T-cell (primary cell): ENCODE measurements around the gene TMEM86B. TPM values are rescaled to one million over a fixed set of nuclear protein-coding genes. Genes with fewer than 3 reads are reported as not detected.

Source experiments
- ATAC-seq, 4 experiments: fragments of 200-7000 bp in 3 of 4; fragments of 150-1000 bp in 1 of 4; cut with Tn5 transposase; replicated peaks in 1 of 4; 1 replicate in 3 of 4; 2 replicates in 1 of 4; pipeline ENCODE4 v1.10.0; 2021; ENCODE audit warnings: moderate library complexity in 3 of 4, mild to moderate bottlenecking in 2 of 4, moderate number of reproducible peaks in 1 of 4
- CTCF ChIA-PET, 2 donors: fragments of 300-600 bp; sonication (Branson Sonifier 250); formaldehyde crosslinking; loops; one replicate each; lab custom pipeline; 2022; ENCODE audit warnings: antibody characterized with exemption in 2 of 2; lab: Charles Lee
- POLR2A ChIA-PET, 2 donors: fragments of 300-600 bp; sonication (Branson Sonifier 250); formaldehyde crosslinking; loops; one replicate each; lab custom pipeline; 2022; ENCODE audit warnings: antibody characterized with exemption in 2 of 2; lab: Charles Lee
- DNase-seq, 35 experiments: peaks; one replicate each; pipeline versions ENCODE4 v3.0.0 to v3.0.0-alpha.2; 2013 to 2023
- H3K27ac ChIP-seq: one replicate; pipeline ENCODE4 v1.5.1; 2013; ENCODE audit warnings: low read length
- H3K27me3 ChIP-seq, 2 experiments: replicated peaks in 1 of 2; 1 replicate in 1 of 2; 2 replicates in 1 of 2; pipeline versions ENCODE4 v1.6.1 to v1.7.0; 2013; ENCODE audit warnings: low read length in 1 of 2, mixed read lengths in 1 of 2; ENCODE audit not compliant: control insufficient read depth in 2 of 2, insufficient read depth in 2 of 2; ENCODE audit errors: extremely low read depth in 1 of 2
- H3K36me3 ChIP-seq, 2 donors: 1 replicate in 1 of 2; 2 replicates in 1 of 2; pipeline versions ENCODE4 v1.6.1 to v1.7.0; 2013; ENCODE audit warnings: low read length in 1 of 2; ENCODE audit not compliant: control insufficient read depth in 2 of 2, insufficient read depth in 1 of 2; ENCODE audit errors: extremely low read depth in 1 of 2
- H3K4me1 ChIP-seq, 2 experiments: 1 replicate in 1 of 2; 2 replicates in 1 of 2; pipeline versions ENCODE4 v1.6.1 to v1.7.0; 2013; ENCODE audit warnings: low read length in 2 of 2, mixed read lengths in 1 of 2; ENCODE audit not compliant: insufficient read depth in 2 of 2, control insufficient read depth in 1 of 2; ENCODE audit errors: extremely low read depth in 1 of 2
- H3K4me3 ChIP-seq, 2 donors: 1 replicate in 1 of 2; 2 replicates in 1 of 2; pipeline versions ENCODE4 v1.5.1 to v1.7.0; 2013; ENCODE audit warnings: mild to moderate bottlenecking in 2 of 2, low read length in 1 of 2, moderate library complexity in 1 of 2; ENCODE audit not compliant: control insufficient read depth in 1 of 2; ENCODE audit errors: extremely low read depth in 1 of 2
- H3K9me3 ChIP-seq: 2 replicates; pipeline ENCODE4 v1.7.0; 2013
- H3K27ac Mint-ChIP-seq, 2 donors: one replicate each; pipeline ENCODE4 v1.8.0; 2020 to 2021; ENCODE audit warnings: mild to moderate bottlenecking in 2 of 2, mixed read lengths in 2 of 2
- H3K27me3 Mint-ChIP-seq, 2 donors: one replicate each; pipeline ENCODE4 v1.8.0; 2021 to 2022; ENCODE audit warnings: mixed read lengths in 2 of 2
- H3K36me3 Mint-ChIP-seq: one replicate; pipeline ENCODE4 v1.8.0; 2021; ENCODE audit warnings: mixed read lengths
- H3K4me1 Mint-ChIP-seq, 3 donors: one replicate each; pipeline ENCODE4 v1.8.0; 2020 to 2022; ENCODE audit warnings: mixed read lengths in 3 of 3, mild to moderate bottlenecking in 1 of 3
- H3K4me3 Mint-ChIP-seq, 3 donors: one replicate each; pipeline ENCODE4 v1.8.0; 2020 to 2022; ENCODE audit warnings: mild to moderate bottlenecking in 3 of 3, mixed read lengths in 3 of 3, moderate library complexity in 3 of 3
- H3K9me3 Mint-ChIP-seq, 3 donors: one replicate each; pipeline ENCODE4 v1.8.0; 2020 to 2022; ENCODE audit warnings: mixed read lengths in 3 of 3
- WGBS: methylation state at CpG from one replicate; pipeline ENCODE4 v1.1.5; 2013; ENCODE audit warnings: missing lambda C conversion rate; ENCODE audit not compliant: insufficient coverage; 5-methylcytosine and 5-hydroxymethylcytosine counted together
- total RNA-seq, 35 experiments: library from RNA in 6 of 35; stranded (reverse) in 6 of 35; fragments of 120-200 nt in 1 of 35; gene quantifications; one replicate each; pipeline versions ENCODE4 v1.2.1 to v1.2.4 and lab custom pipeline; 2013 to 2026

TMEM86B gene
- total RNA-seq, 5 donors from 2014 or later (not counting 1 experiment from before 2014, with no cell fraction given): 10.6 to 22.4 (median 18.2) TPM

DNA sequence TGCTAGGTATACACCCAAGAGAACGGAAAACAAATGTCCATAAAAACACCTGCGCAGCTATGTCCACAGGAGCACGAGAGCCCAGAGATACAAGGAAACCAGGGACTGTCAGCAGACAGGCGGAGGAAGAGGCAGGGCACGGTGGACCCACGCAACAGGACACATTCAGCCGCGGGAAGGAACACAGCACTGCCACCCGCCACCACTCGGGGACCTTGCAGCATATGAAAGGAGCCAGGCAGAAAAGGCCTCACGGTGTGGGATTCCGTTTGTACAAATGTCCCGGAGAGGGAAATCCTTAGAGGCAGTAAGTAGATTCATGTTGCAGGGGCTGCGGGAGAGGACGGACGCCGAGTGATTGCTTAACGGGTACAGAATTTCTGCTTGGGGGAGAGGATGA lies 43.6 kb upstream of the TMEM86B start:
- Histone ChIP-seq H3K36me3 (peaks cover 22 to 39% of the 10 kb centered on the region in 2 donors), H3K4me3 (no peak overlapping the region), H3K27ac (no peak overlapping the region), H3K4me1 (peaks cover 0 to 22% of the 10 kb centered on the region in 2 experiments), H3K27me3 (no peaks in the 10 kb centered on the region), H3K9me3 (no peaks in the 10 kb centered on the region)
- WGBS: 98% methylated on average over 17 of the region's 18 CpGs
- DNase-seq (no peak), ATAC-seq (no peak)
- POLR2A ChIA-PET: no interaction called here
- CTCF ChIA-PET: no interaction called here
- no peaks in the 10 kb centered on the region for H3K9me3 Mint-ChIP-seq
- H3K4me1 Mint-ChIP-seq: peaks cover 0 to 12% (median 8%) of the 10 kb centered on the region in 3 donors
- H3K27me3 Mint-ChIP-seq: no peaks in the 10 kb centered on the region
- H3K36me3 Mint-ChIP-seq: peaks cover 48% of the 10 kb centered on the region
- H3K27ac Mint-ChIP-seq: no peak overlapping the region
- H3K4me3 Mint-ChIP-seq: no peak overlapping the region

DNA sequence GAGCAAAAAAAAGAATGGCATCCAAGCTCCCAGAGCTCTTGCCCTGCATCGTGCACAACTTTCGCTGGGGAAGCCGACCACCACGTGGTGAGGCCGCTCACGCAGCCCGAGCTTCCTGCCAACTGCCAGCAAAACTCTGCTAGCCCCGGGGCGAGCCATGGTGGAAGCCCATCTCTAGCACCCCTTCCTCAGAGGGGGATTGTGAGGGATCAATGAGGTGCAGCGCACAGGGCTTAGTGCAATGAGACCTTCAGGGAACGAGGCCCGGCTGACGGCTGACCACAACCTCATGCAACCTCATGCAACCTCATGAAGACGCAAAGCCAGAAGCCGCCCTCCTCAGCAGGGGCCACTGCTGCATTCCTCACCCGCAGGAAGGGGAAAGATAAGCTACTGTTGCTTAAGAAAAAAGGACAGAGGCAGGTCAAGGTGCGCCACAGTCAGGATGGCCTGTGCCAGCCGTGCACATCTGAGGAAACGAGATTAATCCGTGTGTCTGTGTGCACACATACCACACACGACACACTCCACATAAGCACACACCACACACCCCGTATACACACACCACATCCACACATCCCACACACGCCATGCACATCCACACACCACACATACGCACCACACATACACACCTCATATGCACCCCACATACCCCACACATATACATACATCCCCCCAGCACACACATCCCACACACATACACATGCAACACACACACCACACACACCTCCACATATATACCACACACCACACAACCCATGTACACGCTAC lies 41.8 kb upstream of the TMEM86B start:
- no peak overlapping the region for H3K27ac ChIP-seq
- 92% methylated on average over 18 of the region's 25 CpGs for WGBS
- POLR2A ChIA-PET: no interaction called here
- H3K9me3 ChIP-seq: no peaks in the 10 kb centered on the region
- H3K36me3 ChIP-seq: peaks cover 15 to 30% of the 10 kb centered on the region in 2 donors
- H3K4me3 ChIP-seq: no peak overlapping the region
- peaks cover 46% of the 10 kb centered on the region for H3K36me3 Mint-ChIP-seq
- CTCF ChIA-PET: no interaction called here
- H3K27ac Mint-ChIP-seq: no peak overlapping the region
- ATAC-seq: no peak
- no peak overlapping the region for H3K4me3 Mint-ChIP-seq
- no peak for DNase-seq
- no peaks in the 10 kb centered on the region for H3K27me3 Mint-ChIP-seq
- peaks cover 0 to 6% (median 5%) of the 10 kb centered on the region in 3 donors for H3K9me3 Mint-ChIP-seq
- no peaks in the 10 kb centered on the region for H3K27me3 ChIP-seq
- H3K4me1 ChIP-seq: peaks cover 0 to 4% of the 10 kb centered on the region in 2 experiments
- H3K4me1 Mint-ChIP-seq: peaks cover 0 to 4% (median 4%) of the 10 kb centered on the region in 3 donors

DNA sequence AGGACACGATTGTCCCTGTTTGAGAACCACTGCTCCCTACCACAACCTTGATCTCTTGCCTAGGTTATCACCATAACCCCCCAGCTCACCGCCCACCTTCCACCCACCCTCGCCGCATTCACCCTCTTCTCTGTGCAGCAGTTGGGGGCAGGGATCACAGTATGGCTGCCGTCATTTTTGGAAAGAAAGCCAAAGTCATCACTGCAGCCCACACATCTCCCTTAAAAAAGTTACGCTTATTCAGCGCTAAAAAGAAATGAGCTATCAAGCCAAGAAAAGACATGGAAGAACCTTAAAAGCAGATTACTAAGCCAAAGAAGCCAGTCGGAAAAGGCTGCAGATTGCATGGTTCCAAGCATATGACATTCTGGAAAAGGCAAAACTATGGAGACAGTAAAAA lies 40.7 kb upstream of the TMEM86B start:
- ChIA-PET CTCF (no interaction called here), POLR2A (no interaction called here)
- H3K4me1 ChIP-seq: no peaks in the 10 kb centered on the region
- Mint-ChIP-seq H3K4me3 (no peak overlapping the region), H3K36me3 (peaks cover 42% of the 10 kb centered on the region), H3K4me1 (peaks cover 0 to 4% (median 4%) of the 10 kb centered on the region in 3 donors), H3K9me3 (peaks cover 0 to 6% (median 5%) of the 10 kb centered on the region in 3 donors), H3K27ac (no peak overlapping the region), H3K27me3 (no peaks in the 10 kb centered on the region)
- DNase-seq (no peak), ATAC-seq (no peak)
- H3K36me3 ChIP-seq: peaks cover 9 to 21% of the 10 kb centered on the region in 2 donors
- H3K27ac ChIP-seq: no peak overlapping the region
- H3K4me3 ChIP-seq: no peak overlapping the region
- H3K9me3 ChIP-seq: no peaks in the 10 kb centered on the region
- H3K27me3 ChIP-seq: no peaks in the 10 kb centered on the region
- 94% methylated on average over 7 of the region's 8 CpGs for WGBS

DNA sequence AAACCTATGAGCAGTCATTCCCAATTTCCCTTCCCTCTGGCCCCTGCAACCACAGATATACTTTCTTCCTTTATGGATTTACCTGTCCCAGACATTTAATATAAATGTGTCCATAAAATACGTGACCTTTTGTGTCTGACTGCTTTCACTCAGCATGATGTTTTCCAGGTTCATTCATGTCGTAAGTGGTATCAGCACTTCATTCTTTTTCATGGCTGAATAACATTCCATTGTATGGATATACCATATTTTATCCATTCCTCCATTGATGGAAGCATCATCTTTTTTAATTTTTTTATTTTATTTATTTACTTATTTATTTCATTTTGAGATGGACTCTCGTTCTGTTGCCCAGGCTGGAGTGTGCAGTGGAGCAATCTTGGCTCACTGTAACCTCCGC lies 38.3 kb upstream of the TMEM86B start:
- no peaks in the 10 kb centered on the region for H3K27me3 ChIP-seq
- peaks cover 32% of the 10 kb centered on the region for H3K36me3 Mint-ChIP-seq
- no peak overlapping the region for H3K4me3 ChIP-seq
- H3K4me3 Mint-ChIP-seq: no peak overlapping the region
- no peak overlapping the region for H3K27ac Mint-ChIP-seq
- no peaks in the 10 kb centered on the region for H3K4me1 ChIP-seq
- peaks cover 0 to 4% (median 4%) of the 10 kb centered on the region in 3 donors for H3K4me1 Mint-ChIP-seq
- peaks cover 7 to 13% of the 10 kb centered on the region in 2 donors for H3K36me3 ChIP-seq
- no peak overlapping the region for H3K27ac ChIP-seq
- POLR2A ChIA-PET: no interaction called here
- DNase-seq (no peak), ATAC-seq (no peak)
- H3K27me3 Mint-ChIP-seq: no peaks in the 10 kb centered on the region
- CTCF ChIA-PET: no interaction called here
- H3K9me3 ChIP-seq: no peaks in the 10 kb centered on the region
- peaks cover 0 to 6% (median 5%) of the 10 kb centered on the region in 3 donors for H3K9me3 Mint-ChIP-seq
- 100% methylated on average over 1 of the region's 4 CpGs for WGBS

DNA sequence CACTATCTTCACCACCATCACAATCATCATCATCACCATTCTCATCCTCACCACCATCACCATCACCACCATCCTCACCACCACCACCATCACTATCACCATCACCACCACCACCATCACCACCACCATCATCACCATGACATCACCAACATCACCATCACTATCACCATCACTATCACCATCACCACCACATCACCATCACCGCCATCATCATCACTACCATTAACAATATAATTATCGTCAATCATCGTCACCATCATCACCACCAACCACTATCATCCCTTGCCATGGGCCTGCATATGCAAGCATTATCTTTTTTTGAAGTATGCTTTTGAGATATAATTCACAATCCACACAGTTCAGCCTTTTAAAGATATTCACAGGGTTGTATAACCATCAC lies 37.8 kb upstream of the TMEM86B start:
- ATAC-seq (no peak), DNase-seq (no peak)
- Histone ChIP-seq H3K9me3 (no peaks in the 10 kb centered on the region), H3K4me1 (no peaks in the 10 kb centered on the region), H3K4me3 (no peak overlapping the region), H3K27ac (no peak overlapping the region), H3K36me3 (peaks cover 7 to 10% of the 10 kb centered on the region in 2 donors), H3K27me3 (no peaks in the 10 kb centered on the region)
- H3K27me3 Mint-ChIP-seq: no peaks in the 10 kb centered on the region
- whole genome bisulfite sequencing: 80% methylated on average over 1 of the region's 3 CpGs
- H3K27ac Mint-ChIP-seq: no peak overlapping the region
- CTCF ChIA-PET: no interaction called here
- peaks cover 31% of the 10 kb centered on the region for H3K36me3 Mint-ChIP-seq
- POLR2A ChIA-PET: interaction anchor here in 1 of 2 donors (0.6 kb wide), 1 partner anchor 280 kb away, joined by 5 read pairs; no protein-coding TSS in a partner anchor
- no peak overlapping the region for H3K4me3 Mint-ChIP-seq
- H3K9me3 Mint-ChIP-seq: peaks cover 0 to 6% (median 5%) of the 10 kb centered on the region in 3 donors
- H3K4me1 Mint-ChIP-seq: peaks cover 0 to 4% (median 4%) of the 10 kb centered on the region in 3 donors

DNA sequence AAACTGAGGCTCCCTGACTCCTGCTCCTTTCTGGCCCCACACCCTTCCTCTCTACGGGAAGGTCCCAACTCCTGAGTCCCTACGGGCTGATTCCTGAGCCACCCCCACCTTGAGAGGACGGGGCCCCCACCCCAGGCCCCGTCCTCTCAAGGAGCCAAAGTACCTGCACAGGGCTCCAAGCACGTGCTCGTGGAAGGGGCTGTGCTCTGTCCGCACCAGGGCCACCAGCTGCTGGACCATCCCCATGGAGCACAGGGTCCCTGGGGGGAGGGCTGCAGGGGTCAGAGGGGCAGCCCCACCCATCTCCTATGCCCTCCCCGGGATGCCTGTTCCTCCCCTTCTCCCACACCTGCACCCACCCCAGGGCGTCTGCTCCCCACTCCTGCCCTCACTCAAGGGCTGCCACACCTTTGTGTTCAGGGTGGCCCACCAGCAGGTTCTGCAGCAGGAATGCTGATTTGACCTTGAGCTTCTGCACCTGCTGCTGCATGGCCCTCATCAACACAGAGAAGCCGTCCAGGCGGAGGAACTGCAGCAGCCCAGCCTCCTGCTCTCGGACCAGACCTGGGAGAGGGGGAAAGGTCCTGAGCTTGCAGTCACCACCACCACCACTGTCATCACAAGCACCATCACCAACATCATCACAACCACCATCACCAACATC lies 37.3 kb upstream of the TMEM86B start:
- Mint-ChIP-seq H3K36me3 (peaks cover 31% of the 10 kb centered on the region), H3K4me1 (peaks cover 0 to 4% (median 4%) of the 10 kb centered on the region in 3 donors), H3K27me3 (no peaks in the 10 kb centered on the region), H3K9me3 (peaks cover 0 to 6% (median 5%) of the 10 kb centered on the region in 3 donors), H3K27ac (no peak overlapping the region), H3K4me3 (no peak overlapping the region)
- H3K9me3 ChIP-seq: no peaks in the 10 kb centered on the region
- POLR2A ChIA-PET: interaction anchor here in 1 of 2 donors (0.6 kb wide), 1 partner anchor 279 kb away, joined by 5 read pairs; no protein-coding TSS in a partner anchor
- CTCF ChIA-PET: no interaction called here
- 97% methylated on average over 7 of the region's 12 CpGs for WGBS
- no peak overlapping the region for H3K27ac ChIP-seq
- peaks cover 7 to 8% of the 10 kb centered on the region in 2 donors for H3K36me3 ChIP-seq
- DNase-seq (no peak), ATAC-seq (no peak)
- no peak overlapping the region for H3K4me3 ChIP-seq
- H3K4me1 ChIP-seq: no peaks in the 10 kb centered on the region
- no peaks in the 10 kb centered on the region for H3K27me3 ChIP-seq
